HG03139 (cell line): ENCODE data around the gene HORMAD2.
"Not testable (repeated sequence)": the region's sequence is repeated elsewhere in the genome, so short reads cannot be mapped to it uniquely, and the experiment has no call there.

Source experiments
- ATAC-seq: cut with Tn5 transposase; IDR thresholded peaks from one replicate; pipeline ENCODE4 v1.9.1; 2021; ENCODE audit not compliant: unreplicated experiment

The HORMAD2 gene

DNA sequence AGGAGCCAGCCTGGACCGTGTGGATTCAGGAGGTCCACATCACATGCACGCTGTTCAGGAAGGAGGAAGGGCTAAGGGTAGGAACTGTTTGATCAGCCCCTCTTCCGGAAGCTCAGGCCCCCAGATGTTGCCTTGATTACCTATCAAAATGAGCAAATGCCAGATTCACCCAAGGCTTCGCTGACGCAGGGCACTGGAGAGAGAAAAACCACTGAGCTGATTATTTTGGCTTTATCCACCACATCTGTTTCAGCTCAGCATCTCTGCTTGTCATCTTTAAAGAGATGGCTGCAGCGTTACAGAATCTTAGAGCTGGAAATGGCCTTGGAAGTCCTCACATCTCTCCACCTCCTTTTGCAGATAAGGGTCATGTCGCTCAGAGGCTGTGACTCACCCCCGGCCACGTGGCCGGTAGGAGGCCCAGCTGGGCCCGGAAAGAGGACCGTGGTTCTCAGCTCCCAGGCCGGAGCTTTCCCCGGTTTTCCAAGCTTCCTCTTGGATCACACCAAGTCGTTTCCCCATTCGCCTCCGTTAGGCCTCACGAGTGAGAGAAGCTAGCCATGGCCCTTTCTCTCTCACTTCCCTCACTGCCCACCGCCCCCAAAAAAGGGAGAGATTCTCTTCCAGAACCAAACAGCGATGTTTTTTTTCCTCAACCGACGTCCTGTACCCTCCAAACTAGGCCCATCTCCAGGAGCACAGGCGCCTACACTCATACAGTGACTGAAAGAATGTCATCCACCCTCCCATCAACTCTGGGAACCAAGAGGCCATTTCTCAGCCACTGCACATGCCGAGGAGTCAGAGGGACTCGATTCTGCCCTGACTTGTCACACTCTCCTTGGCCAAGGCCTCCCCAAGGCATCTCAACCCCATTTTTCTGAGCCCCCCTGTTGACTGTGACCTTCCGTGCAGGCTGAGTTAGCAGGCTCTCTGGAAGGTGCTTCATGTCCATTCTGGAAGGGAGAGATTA lies 128.7 kb downstream of the HORMAD2 start:
- no peak for ATAC-seq

GRCh38 chr22:30209642-30210041 lies 129.4 kb downstream of the HORMAD2 start:
- ATAC-seq = no peak

GRCh38 chr22:30210235-30210909 lies 130.1 kb downstream of the HORMAD2 start:
- no peak for ATAC-seq

DNA sequence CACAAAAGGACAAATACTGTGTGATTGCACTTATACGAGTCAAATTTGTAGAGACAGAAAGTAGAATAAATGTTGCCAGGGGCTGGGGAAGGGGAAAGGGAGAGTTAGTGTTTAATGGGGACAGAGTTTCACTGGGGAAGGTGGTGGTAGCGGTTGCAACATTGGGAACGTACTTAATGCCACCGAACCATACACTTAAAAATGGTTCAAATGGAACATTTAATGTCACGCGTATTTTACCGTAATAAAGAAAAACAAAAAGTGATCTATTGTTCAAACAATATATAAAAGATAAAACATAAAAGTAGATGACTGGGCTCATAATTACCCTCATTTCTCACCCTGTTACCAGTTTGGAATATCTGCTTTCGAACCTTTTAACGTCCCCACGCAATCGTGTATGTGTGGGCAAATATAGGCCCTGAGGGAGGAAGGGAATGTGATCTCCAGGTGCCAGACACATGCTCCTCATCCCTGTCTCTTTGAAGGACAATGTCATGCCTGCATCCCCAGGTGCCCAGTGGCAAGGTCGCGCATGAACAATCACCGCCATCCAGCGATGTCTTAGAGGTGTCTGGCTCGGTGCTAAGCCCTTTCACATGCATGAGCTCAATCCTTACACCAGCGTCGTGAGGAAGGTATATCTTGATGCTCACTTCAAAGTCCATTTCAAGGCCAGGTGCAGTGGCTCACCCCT lies 131.0 kb downstream of the HORMAD2 start:
- no peak for ATAC-seq

GRCh38 chr22:30212363-30212995 lies 132.2 kb downstream of the HORMAD2 start:
- no peak for ATAC-seq

GRCh38 chr22:30212996-30213441 lies 132.8 kb downstream of the HORMAD2 start:
- no peak for ATAC-seq

- no peak for ATAC-seq
Measured at GRCh38 chr22:30214703-30215407, 134.6 kb downstream of the HORMAD2 start.

- ATAC-seq = not testable (repeated sequence)
Measured at GRCh38 chr22:30216272-30216671, 136.0 kb downstream of the HORMAD2 start.

- ATAC-seq = no peak
Measured at GRCh38 chr22:30216710-30217109, 136.4 kb downstream of the HORMAD2 start.

- ATAC-seq = no peak
Measured at GRCh38 chr22:30217698-30218560, 137.7 kb downstream of the HORMAD2 start.

DNA sequence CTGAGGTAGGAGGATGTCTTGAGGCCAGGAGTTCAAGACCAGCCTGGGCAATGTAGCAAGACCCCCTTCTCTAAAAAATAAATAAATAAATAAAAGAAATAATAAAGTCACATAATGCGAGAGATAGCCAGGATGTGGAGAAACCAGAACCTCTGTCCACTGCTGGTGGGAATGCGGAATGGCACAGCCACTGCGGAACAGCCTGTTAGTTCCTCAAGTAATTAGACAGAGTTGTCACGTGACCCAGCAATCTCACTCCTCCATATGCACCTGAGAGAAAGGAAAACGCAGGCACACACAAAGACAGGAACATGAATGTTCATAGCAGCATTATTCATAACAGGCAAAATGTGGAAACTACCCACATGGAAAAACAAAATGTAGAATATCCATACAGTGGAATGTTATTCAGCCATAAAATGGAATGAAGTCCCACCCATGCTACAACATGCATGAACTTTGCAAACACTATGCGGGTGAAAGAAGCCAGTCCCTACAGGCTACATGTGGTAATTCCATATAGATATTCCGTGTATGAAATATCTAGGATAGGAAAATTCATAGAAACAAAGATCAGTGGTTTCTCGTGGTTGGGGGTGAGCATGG lies 138.9 kb downstream of the HORMAD2 start:
- ATAC-seq = no peak

DNA sequence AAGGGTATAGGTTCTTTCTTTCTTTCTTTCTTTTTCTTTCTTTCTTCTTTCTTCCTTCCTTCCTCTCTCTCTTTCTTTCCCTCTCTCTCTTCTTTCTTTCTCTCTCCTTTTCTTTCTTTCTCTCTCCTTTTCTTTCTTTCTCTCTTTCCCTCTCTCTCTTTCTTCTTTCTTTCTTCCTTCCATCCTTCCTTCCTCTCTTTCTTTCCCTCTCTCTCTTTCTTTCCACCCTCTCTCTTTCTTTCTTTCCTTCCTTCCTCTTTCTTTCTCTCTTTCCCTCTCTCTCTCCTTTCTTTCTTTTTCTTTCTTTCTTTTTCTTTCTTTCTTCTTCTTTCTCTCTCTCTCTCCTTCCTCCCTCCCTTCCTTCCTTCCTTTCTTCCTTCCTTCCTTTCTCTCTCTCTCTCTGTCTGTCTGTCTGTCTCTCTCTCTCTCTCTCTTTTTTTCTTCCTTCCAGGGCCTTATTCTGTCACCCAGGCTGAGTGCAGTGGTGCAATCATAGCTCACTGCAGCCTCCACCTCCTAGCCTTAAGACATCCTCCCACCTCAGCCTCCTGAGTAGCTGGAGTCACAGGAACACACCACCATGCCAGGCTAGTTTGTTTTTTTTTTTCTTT lies 139.5 kb downstream of the HORMAD2 start:
- ATAC-seq = no peak

DNA sequence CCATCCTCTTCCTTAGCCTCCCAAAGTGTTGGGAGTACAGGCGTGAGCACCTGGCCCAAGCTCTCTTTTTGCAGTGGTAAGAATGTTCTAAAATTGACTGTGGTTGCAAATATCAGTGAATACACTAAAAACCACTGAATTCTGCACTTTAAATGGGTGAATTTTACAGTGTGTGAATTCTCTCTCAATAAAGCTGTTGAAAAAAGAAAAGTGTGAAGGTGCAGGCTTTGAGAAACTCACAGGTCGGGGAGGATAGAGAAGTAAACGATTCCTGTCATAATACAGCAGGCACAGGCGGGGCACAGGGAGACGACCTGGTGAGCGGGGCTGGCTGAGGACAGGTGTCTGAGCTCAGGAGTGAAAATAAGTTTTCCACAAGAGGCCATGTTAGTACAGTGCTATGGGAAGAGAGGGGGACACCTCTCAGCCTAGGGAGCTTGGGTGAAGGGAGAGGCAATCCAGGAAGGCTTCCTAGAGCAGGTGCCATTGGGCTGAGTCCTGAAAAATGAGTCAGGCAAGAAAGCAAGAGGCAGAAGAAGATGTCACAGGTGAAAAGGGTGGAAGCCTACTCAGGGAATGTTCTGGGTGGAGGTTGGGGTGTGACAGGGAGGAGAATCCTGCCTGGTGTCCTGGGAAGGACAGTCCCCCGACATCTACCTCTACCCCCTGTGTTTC lies 140.2 kb downstream of the HORMAD2 start:
- no peak for ATAC-seq

DNA sequence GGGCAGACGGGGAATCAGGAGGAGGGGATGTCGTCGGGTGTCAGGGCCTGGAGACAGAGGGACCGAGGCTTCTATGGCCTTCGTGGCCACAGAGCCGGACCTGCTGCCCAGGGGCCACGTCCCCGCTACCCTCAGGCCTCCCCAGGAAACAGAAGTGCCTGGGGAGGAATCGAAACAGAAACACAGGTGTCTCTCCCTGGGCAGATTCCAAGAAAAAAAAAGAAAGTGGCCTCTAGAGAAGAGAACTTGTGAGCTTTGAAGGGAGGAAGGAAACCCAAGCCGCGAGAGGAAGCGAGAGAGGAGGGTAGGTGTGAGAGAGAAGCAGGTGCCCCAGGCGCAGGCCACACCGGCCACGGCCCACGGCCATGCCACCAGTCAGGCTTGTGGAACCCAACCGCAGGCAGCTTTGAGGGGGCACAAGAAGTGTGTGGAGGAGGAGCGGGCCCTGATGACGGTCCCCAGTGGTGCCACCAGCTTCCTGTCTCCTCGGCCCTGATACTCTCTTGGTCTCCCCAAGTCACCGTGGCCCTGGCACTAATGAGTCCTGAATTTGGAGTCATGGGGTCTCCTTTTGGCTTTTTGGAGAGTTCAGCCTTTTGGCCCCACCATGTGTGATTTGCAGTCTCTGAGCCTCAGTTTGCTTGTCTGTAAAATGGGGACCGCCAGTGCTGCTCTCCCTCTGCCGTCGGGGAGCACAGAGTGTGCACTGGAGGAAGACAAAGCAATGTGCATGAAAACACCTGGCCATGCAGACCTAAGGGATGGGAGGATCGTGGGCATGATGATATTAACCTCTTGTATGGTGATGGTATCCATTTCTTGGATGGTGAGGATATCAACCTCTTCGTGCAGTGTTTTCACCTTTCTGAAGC lies 141.1 kb downstream of the HORMAD2 start:
- no peak for ATAC-seq

DNA sequence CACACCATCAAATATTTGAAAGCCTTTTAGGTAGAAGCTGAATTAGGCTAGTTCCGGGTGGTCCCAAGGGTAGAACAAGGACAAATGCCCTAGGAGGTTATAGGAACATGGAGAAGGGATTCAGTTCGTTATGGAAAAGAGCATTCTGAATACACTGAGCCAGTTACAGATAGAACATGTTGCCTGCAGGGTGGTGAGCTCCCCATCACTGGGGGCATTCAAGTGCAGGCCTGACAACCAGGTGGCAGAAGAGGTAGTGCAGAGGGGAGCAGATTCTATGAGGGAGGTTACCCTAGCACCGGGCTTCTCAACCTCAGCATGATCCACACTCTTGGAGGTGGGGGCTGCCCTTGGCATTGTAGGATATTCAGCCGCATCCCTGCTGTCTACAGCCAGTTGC lies 142.1 kb downstream of the HORMAD2 start:
- no peak for ATAC-seq

DNA sequence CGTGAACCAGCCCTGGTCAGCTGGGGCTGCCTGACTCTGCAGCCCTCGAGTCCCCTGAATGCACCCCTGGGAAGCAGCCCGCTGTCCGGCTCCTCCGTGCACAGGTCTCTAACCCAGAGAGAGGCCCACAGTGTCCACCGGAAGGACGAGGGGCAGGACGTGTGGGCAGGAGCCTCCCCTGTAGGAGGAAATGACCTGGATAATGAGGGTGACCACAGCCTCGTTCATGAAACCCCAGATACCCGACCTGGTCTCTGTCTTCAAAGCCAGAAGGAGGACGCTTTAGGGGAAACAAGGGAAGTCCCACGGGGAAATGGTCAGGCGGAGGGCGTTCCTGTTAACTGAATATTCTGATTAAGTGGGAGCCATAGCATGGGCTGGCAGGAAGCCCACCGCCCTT lies 143.0 kb downstream of the HORMAD2 start:
- ATAC-seq = no peak
